IMR-90 (cell line): ENCODE measurements around the gene PDE4B.

ENCODE experiments used
- MAFK ChIP-seq: IDR thresholded peaks from 2 replicates; pipeline ENCODE4 v1.6.1; 2012; ENCODE audit warnings: low read depth, low read length, improper control_type of control experiment
- MAZ ChIP-seq: IDR thresholded peaks from 2 replicates; pipeline ENCODE4 v1.6.1; 2012; ENCODE audit warnings: low read depth, mild to moderate bottlenecking, low read length, improper control_type of control experiment, moderate library complexity, borderline replicate concordance
- MXI1 ChIP-seq: IDR thresholded peaks from 2 replicates; pipeline ENCODE4 v1.6.1; 2012; ENCODE audit warnings: low read depth, mild to moderate bottlenecking, low read length, moderate library complexity, borderline replicate concordance
- POLR2A ChIP-seq: IDR thresholded peaks from 2 replicates; pipeline ENCODE4 v1.6.1; 2012; ENCODE audit warnings: mild to moderate bottlenecking, low read depth, low read length
- TF ChIP-seq, protein P1 (sequence below): conservative IDR thresholded peaks from 2 replicates; pipeline ENCODE4 v1.5.1; 2012; ENCODE audit warnings: mild to moderate bottlenecking, low read depth, low read length, improper control_type of control experiment
- TF ChIP-seq, protein P2 (sequence below): fragments of 150-350 bp; IDR thresholded peaks from 2 replicates; pipeline ENCODE4 v1.6.1; 2017; ENCODE audit warnings: mild to moderate bottlenecking, antibody characterized with exemption, low read length, low read depth
- TF ChIP-seq, protein P3 (sequence below): fragments of 150-350 bp; IDR thresholded peaks from 2 replicates; pipeline ENCODE4 v1.6.1; 2016; ENCODE audit warnings: low read depth, mild to moderate bottlenecking, low read length, moderate library complexity, borderline replicate concordance

DNA sequence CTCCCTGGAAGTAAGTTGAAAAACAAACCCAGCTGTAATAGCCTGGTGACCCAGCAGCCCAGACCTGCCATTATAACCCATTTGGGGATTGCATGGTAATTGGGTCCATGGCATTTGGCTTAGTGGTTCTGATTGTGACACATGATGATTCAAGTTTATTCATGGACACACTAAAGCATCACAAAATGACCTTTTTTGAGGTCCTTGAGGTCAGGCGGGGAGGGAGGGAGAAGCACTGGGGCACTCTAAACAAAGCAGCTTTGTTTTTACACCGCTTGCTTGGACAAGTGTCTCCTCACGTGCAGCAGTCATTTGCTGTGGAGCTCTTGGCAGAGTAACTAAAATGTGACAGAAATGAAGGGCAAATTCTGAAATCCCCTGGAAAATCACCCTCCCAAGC is 500.2 kb downstream of the PDE4B start:
- TF ChIP-seq MAFK (no peak), MAZ (no peak), POLR2A (no peak), MXI1 (no peak)
- TF ChIP-seq, protein P1, sequence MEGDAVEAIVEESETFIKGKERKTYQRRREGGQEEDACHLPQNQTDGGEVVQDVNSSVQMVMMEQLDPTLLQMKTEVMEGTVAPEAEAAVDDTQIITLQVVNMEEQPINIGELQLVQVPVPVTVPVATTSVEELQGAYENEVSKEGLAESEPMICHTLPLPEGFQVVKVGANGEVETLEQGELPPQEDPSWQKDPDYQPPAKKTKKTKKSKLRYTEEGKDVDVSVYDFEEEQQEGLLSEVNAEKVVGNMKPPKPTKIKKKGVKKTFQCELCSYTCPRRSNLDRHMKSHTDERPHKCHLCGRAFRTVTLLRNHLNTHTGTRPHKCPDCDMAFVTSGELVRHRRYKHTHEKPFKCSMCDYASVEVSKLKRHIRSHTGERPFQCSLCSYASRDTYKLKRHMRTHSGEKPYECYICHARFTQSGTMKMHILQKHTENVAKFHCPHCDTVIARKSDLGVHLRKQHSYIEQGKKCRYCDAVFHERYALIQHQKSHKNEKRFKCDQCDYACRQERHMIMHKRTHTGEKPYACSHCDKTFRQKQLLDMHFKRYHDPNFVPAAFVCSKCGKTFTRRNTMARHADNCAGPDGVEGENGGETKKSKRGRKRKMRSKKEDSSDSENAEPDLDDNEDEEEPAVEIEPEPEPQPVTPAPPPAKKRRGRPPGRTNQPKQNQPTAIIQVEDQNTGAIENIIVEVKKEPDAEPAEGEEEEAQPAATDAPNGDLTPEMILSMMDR = no peak
- TF ChIP-seq, protein P2, sequence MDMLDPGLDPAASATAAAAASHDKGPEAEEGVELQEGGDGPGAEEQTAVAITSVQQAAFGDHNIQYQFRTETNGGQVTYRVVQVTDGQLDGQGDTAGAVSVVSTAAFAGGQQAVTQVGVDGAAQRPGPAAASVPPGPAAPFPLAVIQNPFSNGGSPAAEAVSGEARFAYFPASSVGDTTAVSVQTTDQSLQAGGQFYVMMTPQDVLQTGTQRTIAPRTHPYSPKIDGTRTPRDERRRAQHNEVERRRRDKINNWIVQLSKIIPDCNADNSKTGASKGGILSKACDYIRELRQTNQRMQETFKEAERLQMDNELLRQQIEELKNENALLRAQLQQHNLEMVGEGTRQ = no peak
- TF ChIP-seq, protein P3, sequence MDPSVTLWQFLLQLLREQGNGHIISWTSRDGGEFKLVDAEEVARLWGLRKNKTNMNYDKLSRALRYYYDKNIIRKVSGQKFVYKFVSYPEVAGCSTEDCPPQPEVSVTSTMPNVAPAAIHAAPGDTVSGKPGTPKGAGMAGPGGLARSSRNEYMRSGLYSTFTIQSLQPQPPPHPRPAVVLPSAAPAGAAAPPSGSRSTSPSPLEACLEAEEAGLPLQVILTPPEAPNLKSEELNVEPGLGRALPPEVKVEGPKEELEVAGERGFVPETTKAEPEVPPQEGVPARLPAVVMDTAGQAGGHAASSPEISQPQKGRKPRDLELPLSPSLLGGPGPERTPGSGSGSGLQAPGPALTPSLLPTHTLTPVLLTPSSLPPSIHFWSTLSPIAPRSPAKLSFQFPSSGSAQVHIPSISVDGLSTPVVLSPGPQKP = no peak
